ENCODE measurements around the gene LAMA4.

DNA sequence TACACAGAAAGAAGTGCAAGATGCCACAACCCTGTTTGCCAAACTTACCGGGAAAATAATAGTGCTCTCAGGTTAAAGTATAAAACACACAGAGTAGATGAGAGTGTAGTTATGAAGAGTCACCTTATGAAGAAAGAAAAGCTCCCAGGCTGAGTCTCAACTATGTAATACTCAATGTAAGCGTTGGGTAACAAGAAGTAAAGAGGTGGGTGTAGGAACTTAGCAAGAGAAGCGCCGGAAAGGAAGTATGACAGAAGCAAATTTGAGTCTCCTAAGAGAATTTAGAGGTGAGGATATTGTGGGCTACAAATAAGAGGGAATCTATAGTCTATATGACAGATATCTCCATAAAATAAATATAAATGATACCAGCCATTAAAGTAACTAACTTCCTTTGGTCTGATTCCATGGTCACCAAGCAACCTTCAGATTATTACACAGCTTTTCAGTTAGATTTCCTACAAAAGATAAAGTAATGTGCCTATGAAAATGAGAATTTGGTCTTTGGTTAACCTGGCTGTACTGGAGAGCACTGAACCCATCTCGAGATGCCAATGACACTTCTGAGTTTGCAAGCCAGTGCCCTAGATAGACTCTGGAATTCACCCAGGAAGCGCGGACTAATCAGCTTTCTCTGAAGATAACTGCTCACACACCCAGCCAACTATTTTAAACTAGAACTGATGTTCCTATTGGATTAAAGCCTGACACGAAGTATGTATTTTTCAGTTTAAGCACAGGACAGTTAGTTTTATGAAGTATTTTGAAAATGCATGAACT lies 168.9 kb downstream of the LAMA4 start:
- TF ChIP-seq GATA3 (IDR thresholded peaks at IDR 0.05; ENCODE audit: low read depth, low read length) (no peak), GATA2 (IDR thresholded peaks at IDR 0.05; ENCODE audit: low read depth, low read length) (no peak)
